B cell (primary cell): ENCODE results near the gene SLC39A3. TPM values are rescaled to one million over a fixed set of nuclear protein-coding genes. Genes with fewer than 3 reads are reported as not detected.
A peak's percentile ranks its signal among the peaks of the same experiment; 100 is the strongest.

ENCODE experiments used
- ATAC-seq: fragments of 200-7000 bp; cut with Tn5 transposase; one replicate; pipeline ENCODE4 v1.10.0; 2021; ENCODE audit warnings: low read depth, mild to moderate bottlenecking, moderate number of reproducible peaks, moderate library complexity
- CTCF ChIA-PET: fragments of 350-600 bp; sonication (Branson Sonifier 250); formaldehyde crosslinking; loops from one replicate; lab custom pipeline; 2021; ENCODE audit warnings: antibody characterized with exemption, inconsistent platforms; lab: Charles Lee
- POLR2A ChIA-PET: fragments of 350-600 bp; sonication (Branson Sonifier 250); formaldehyde crosslinking; loops from one replicate; lab custom pipeline; 2021; ENCODE audit warnings: antibody characterized with exemption; lab: Charles Lee
- DNase-seq: peaks from one replicate; pipeline ENCODE4 v3.0.0; 2013
- H2AFZ ChIP-seq: 2 replicates; pipeline ENCODE4 v1.6.1; 2012; ENCODE audit warnings: mild to moderate bottlenecking, low read depth, low read length; ENCODE audit not compliant: insufficient read depth, poor library complexity, severe bottlenecking
- H3K27ac ChIP-seq, 2 donors: 1 replicate in 1 of 2; 2 replicates in 1 of 2; pipeline ENCODE4 v1.5.1; 2012 to 2013; ENCODE audit warnings: low read length in 2 of 2, mild to moderate bottlenecking in 2 of 2, moderate library complexity in 1 of 2
- H3K27me3 ChIP-seq, 4 experiments: fragments of 200-600 bp in 1 of 4; sonication (generic) in 1 of 4; replicated peaks in 1 of 4; 1 replicate in 2 of 4; 2 replicates in 2 of 4; pipeline versions ENCODE4 v1.6.1 to v1.7.0; 2013 to 2016; ENCODE audit warnings: low read length in 3 of 4, mild to moderate bottlenecking in 2 of 4, mixed read lengths in 1 of 4, moderate library complexity in 1 of 4; ENCODE audit not compliant: insufficient read depth in 4 of 4, control insufficient read depth in 3 of 4; ENCODE audit errors: control extremely low read depth in 1 of 4
- H3K36me3 ChIP-seq, 2 experiments: replicated peaks in 1 of 2; 1 replicate in 1 of 2; 2 replicates in 1 of 2; pipeline versions ENCODE4 v1.6.1 to v1.7.1; 2013; ENCODE audit warnings: low read length in 1 of 2; ENCODE audit not compliant: insufficient read depth in 2 of 2, control insufficient read depth in 1 of 2; ENCODE audit errors: control extremely low read depth in 1 of 2, extremely low read depth in 1 of 2
- H3K4me1 ChIP-seq, 2 donors: fragments of 200-600 bp in 1 of 2; sonication (generic) in 1 of 2; 1 replicate in 1 of 2; 2 replicates in 1 of 2; pipeline versions ENCODE4 v1.5.1 to v1.6.1; 2013 to 2017; ENCODE audit warnings: low read length in 2 of 2; ENCODE audit not compliant: control insufficient read depth in 2 of 2, insufficient read depth in 2 of 2
- H3K4me2 ChIP-seq: replicated peaks from 2 replicates; pipeline ENCODE3; 2012; ENCODE audit warnings: mild to moderate bottlenecking, low read depth, low read length; ENCODE audit not compliant: poor library complexity, severe bottlenecking
- H3K4me3 ChIP-seq, 5 experiments: fragments of 200-600 bp in 1 of 5; sonication (generic) in 1 of 5; 1 replicate in 3 of 5; 2 replicates in 2 of 5; pipeline versions ENCODE4 v1.5.1 to v1.7.0; 2011 to 2016; ENCODE audit warnings: low read length in 4 of 5, mild to moderate bottlenecking in 4 of 5, low read depth in 2 of 5, control low read depth in 1 of 5, moderate library complexity in 1 of 5; ENCODE audit not compliant: insufficient read depth in 1 of 5; ENCODE audit errors: control extremely low read depth in 1 of 5, extremely low read depth in 1 of 5
- H3K79me2 ChIP-seq: fragments of 200-600 bp; sonication (generic); one replicate; pipeline ENCODE4 v1.6.0; 2016; ENCODE audit warnings: low read length; ENCODE audit not compliant: control insufficient read depth, insufficient read depth
- H3K9ac ChIP-seq: fragments of 200-600 bp; sonication (generic); 2 replicates; pipeline ENCODE4 v1.6.1; 2017; ENCODE audit warnings: mild to moderate bottlenecking, low read length, moderate library complexity
- H3K9me3 ChIP-seq, 3 donors: one replicate each; pipeline versions ENCODE4 v1.6.1 to v1.7.1; 2013; ENCODE audit warnings: low read length in 2 of 3; ENCODE audit not compliant: control insufficient read depth in 2 of 3, insufficient read depth in 1 of 3; ENCODE audit errors: control extremely low read depth in 1 of 3
- H4K20me1 ChIP-seq: 2 replicates; pipeline ENCODE4 v1.6.0; 2012; ENCODE audit warnings: mild to moderate bottlenecking, low read length; ENCODE audit not compliant: insufficient read depth, control insufficient read depth, poor library complexity, severe bottlenecking
- H3K27ac Mint-ChIP-seq: one replicate; pipeline ENCODE4 v1.8.0; 2021; ENCODE audit warnings: mixed read lengths
- H3K27me3 Mint-ChIP-seq: one replicate; pipeline ENCODE4 v1.8.0; 2021; ENCODE audit warnings: mixed read lengths
- H3K4me1 Mint-ChIP-seq: one replicate; pipeline ENCODE4 v1.8.0; 2021; ENCODE audit warnings: mixed read lengths
- H3K4me3 Mint-ChIP-seq: one replicate; pipeline ENCODE4 v1.8.0; 2021; ENCODE audit warnings: mixed read lengths
- H3K9me3 Mint-ChIP-seq: one replicate; pipeline ENCODE4 v1.8.0; 2022; ENCODE audit warnings: mixed read lengths; ENCODE audit not compliant: insufficient read depth
- EZH2 ChIP-seq: IDR thresholded peaks from 2 replicates; pipeline ENCODE4 v1.6.1; 2012; ENCODE audit warnings: borderline replicate concordance, low read depth, mild to moderate bottlenecking, moderate library complexity, low read length; ENCODE audit not compliant: insufficient read depth, poor library complexity, severe bottlenecking
- WGBS: methylation state at CpG from one replicate; pipeline ENCODE4 v1.1.5; 2013; ENCODE audit warnings: missing lambda C conversion rate; ENCODE audit not compliant: insufficient coverage; 5-methylcytosine and 5-hydroxymethylcytosine counted together
- intact Hi-C: fragments of 100-400 bp; cut with micrococcal nuclease; formaldehyde crosslinking; loops from one replicate; pipeline ENCODE4 v1.10.0; 2022
- polyA plus RNA-seq: library from polyadenylated mRNA; depleted of rRNA; stranded (reverse); fragments of >200 nt; gene quantifications from 2 replicates; pipeline ENCODE4 v1.2.3, GENCODE V29; 2012
- total RNA-seq, 2 donors: library from RNA; stranded (reverse); fragments of 120-200 nt in 1 of 2; gene quantifications; 1 replicate in 1 of 2; 2 replicates in 1 of 2; pipeline versions ENCODE4 v1.2.3 to v1.2.4, GENCODE V29; 2013 to 2022
- TF ChIP-seq, protein P1 (sequence below): fragments of 200-600 bp; IDR thresholded peaks from one replicate; pipeline ENCODE4 v1.8.0; 2022; ENCODE audit warnings: antibody characterized with exemption, mild to moderate bottlenecking

SLC39A3 gene
- total and polyA plus RNA-seq, 2 donors (not counting 1 experiment from before 2014, with no cell fraction given) = 36.4 to 37.6 TPM

DNA sequence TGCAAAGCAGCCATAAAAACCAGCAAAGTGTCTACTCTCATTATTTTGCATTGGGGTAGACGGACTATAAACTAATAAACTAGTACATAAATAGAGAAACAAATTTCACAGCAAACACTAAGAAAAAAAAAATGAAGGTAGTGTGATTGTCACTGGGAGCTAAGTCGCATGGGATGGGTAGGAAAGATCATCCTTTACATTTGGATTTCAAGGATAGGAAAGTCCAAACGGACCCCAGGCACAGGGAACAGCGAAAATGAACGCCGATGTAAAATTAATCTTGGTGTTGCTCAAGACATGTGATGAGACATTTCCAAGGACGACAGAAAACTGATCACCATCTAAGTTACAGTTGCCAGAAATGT lies 43.9 kb upstream of the SLC39A3 start:
- Mint-ChIP-seq H3K27ac (peak overlapping the region; percentile 97), H3K4me3 (peak overlapping the region; percentile 91), H3K9me3 (no peaks in the 10 kb centered on the region), H3K4me1 (peaks cover 60% of the 10 kb centered on the region), H3K27me3 (no peaks in the 10 kb centered on the region)
- no peaks in the 10 kb centered on the region for H3K27me3 ChIP-seq
- peaks cover 69% of the 10 kb centered on the region for H3K79me2 ChIP-seq
- peak overlapping the region; percentile 96 for H3K4me2 ChIP-seq
- peaks cover 23 to 39% of the 10 kb centered on the region in 2 donors for H3K4me1 ChIP-seq
- peak overlapping the region; percentile 13 to 99 (median 62) for H3K4me3 ChIP-seq
- intact Hi-C loops = loop anchor here (1.0 kb wide), 5 partner anchors 43 to 356 kb away; partner anchors contain the start of genes SLC39A3, TIMM13 and ZNF555
- CTCF ChIA-PET = interaction anchor here (1.0 to 2.7 kb wide), 3 partner anchors 34 to 57 kb away, joined by 3 to 9 read pairs (median 4); partner anchors contain the start of gene ZNF555
- WGBS = 90% methylated on average over 3 of the region's 7 CpGs
- no peak for DNase-seq
- H3K9ac ChIP-seq = peak overlapping the region; percentile 96
- H3K36me3 ChIP-seq = peaks cover 0 to 3% of the 10 kb centered on the region in 2 experiments
- no peak for TF ChIP-seq EZH2
- TF ChIP-seq, protein P1, sequence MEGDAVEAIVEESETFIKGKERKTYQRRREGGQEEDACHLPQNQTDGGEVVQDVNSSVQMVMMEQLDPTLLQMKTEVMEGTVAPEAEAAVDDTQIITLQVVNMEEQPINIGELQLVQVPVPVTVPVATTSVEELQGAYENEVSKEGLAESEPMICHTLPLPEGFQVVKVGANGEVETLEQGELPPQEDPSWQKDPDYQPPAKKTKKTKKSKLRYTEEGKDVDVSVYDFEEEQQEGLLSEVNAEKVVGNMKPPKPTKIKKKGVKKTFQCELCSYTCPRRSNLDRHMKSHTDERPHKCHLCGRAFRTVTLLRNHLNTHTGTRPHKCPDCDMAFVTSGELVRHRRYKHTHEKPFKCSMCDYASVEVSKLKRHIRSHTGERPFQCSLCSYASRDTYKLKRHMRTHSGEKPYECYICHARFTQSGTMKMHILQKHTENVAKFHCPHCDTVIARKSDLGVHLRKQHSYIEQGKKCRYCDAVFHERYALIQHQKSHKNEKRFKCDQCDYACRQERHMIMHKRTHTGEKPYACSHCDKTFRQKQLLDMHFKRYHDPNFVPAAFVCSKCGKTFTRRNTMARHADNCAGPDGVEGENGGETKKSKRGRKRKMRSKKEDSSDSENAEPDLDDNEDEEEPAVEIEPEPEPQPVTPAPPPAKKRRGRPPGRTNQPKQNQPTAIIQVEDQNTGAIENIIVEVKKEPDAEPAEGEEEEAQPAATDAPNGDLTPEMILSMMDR = no peak
- H4K20me1 ChIP-seq = peaks cover 10% of the 10 kb centered on the region
- H3K27ac ChIP-seq = peak overlapping the region; percentile 61 to 95
- H3K9me3 ChIP-seq = no peaks in the 10 kb centered on the region
- no peak overlapping the region for H2AFZ ChIP-seq
- no peak for ATAC-seq
- POLR2A ChIA-PET = interaction anchor here (0.6 to 1.5 kb wide), 3 partner anchors 82 to 526 kb away, joined by 3 to 4 read pairs (median 3); no protein-coding TSS in a partner anchor
